K562 (cell line): ENCODE measurements around the gene RCHY1. TPM values are rescaled to one million over a fixed set of nuclear protein-coding genes. Genes with fewer than 3 reads are reported as not detected.

Experiments used
- ATAC-seq: fragments of 200-7000 bp; cut with Tn5 transposase; 3 replicates; pipeline ENCODE4 v1.9.1; 2020; ENCODE audit warnings: moderate library complexity
- BruUV-seq: library from RNA; stranded (reverse); fragments of 400-500 nt; replicated peaks from 2 replicates; lab custom pipeline; 2021; lab: Mats Ljungman, UMichigan
- CTCF ChIA-PET: fragments of 300-600 bp; formaldehyde crosslinking; extraction: SDS; loops from one replicate; lab custom pipeline; 2021; ENCODE audit warnings: low intra/inter-chr PET ratio; lab: Yijun Ruan, JAX
- POLR2A ChIA-PET: fragments of 300-600, 350-650 bp; sonication (Branson Sonifier 250); formaldehyde crosslinking; extraction: SDS; loops from one replicate; lab custom pipeline; 2021; ENCODE audit warnings: antibody characterized with exemption, inconsistent platforms; lab: Yijun Ruan, JAX
- DNase-seq, 4 experiments: peaks; one replicate each; pipeline versions ENCODE4 v3.0.0 to v3.0.0-alpha.2; 2011 to 2018; ENCODE audit warnings: low spot score in 3 of 4, mixed read lengths in 3 of 4; ENCODE audit errors: extremely low read depth in 1 of 4
- FAIRE-seq: peaks from 2 replicates; lab custom pipeline; 2011; peaks lifted over from hg19 to GRCh38; lab: Jason Lieb, UNC
- H2AFZ ChIP-seq: 2 replicates; pipeline ENCODE4 v1.6.0; 2011; ENCODE audit warnings: low read depth, low read length, control low read depth, inconsistent platforms
- H3K27ac ChIP-seq: fragments of 200-600 bp; 3 replicates; pipeline ENCODE4 v1.8.0; 2011; ENCODE audit warnings: low read depth, mild to moderate bottlenecking, control low read depth, inconsistent platforms, low read length, moderate library complexity, mixed read lengths; ENCODE audit errors: extremely low read depth
- H3K27me3 ChIP-seq, 2 experiments: fragments of 300-600 bp in 1 of 2; 2 replicates in 1 of 2; 3 replicates in 1 of 2; pipeline versions ENCODE4 v1.6.0 to v1.8.0; 2011; ENCODE audit warnings: inconsistent platforms in 2 of 2, low read length in 2 of 2, mild to moderate bottlenecking in 1 of 2, mixed read lengths in 1 of 2, moderate library complexity in 1 of 2; ENCODE audit not compliant: control insufficient read depth in 2 of 2, insufficient read depth in 2 of 2
- H3K36me3 ChIP-seq: fragments of 300-600 bp; 3 replicates; pipeline ENCODE4 v1.8.0; 2011; ENCODE audit warnings: mild to moderate bottlenecking, low read length, inconsistent platforms; ENCODE audit not compliant: control insufficient read depth, insufficient read depth
- H3K4me1 ChIP-seq, 2 experiments: fragments of 200-600 bp in 1 of 2; replicated peaks in 1 of 2; 2 replicates in 1 of 2; 3 replicates in 1 of 2; pipeline versions ENCODE4 v1.5.1 to v1.8.0; 2011; ENCODE audit warnings: inconsistent platforms in 2 of 2, low read length in 2 of 2, mild to moderate bottlenecking in 1 of 2, mixed read lengths in 1 of 2, moderate library complexity in 1 of 2; ENCODE audit not compliant: control insufficient read depth in 2 of 2, insufficient read depth in 2 of 2
- H3K4me2 ChIP-seq: 2 replicates; pipeline ENCODE4 v1.6.1; 2011; ENCODE audit warnings: low read length, control low read depth, inconsistent platforms, mixed read lengths; ENCODE audit not compliant: insufficient read depth
- H3K4me3 ChIP-seq: fragments of 200-600 bp; sonication (generic), shearing (Covaris generic); 2 replicates; pipeline ENCODE4 v1.5.1; 2016; ENCODE audit warnings: control low read depth, inconsistent platforms
- H3K79me2 ChIP-seq: fragments of 200-600 bp; 3 replicates; pipeline ENCODE4 v1.8.0; 2011; ENCODE audit warnings: low read length, inconsistent platforms; ENCODE audit not compliant: control insufficient read depth, insufficient read depth
- H3K9ac ChIP-seq, 2 experiments: 2 replicates each; pipeline versions ENCODE4 v1.6.0 to v1.6.1; 2011; ENCODE audit warnings: low read depth in 2 of 2, low read length in 2 of 2, control low read depth in 1 of 2, inconsistent platforms in 1 of 2, mild to moderate bottlenecking in 1 of 2, mixed read lengths in 1 of 2; ENCODE audit not compliant: insufficient read depth in 1 of 2
- H3K9me1 ChIP-seq: one replicate; pipeline ENCODE4 v1.6.0; 2011; ENCODE audit warnings: inconsistent platforms, mild to moderate bottlenecking, low read length, moderate library complexity; ENCODE audit not compliant: control insufficient read depth, insufficient read depth
- H3K9me3 ChIP-seq: replicated peaks from 2 replicates; pipeline ENCODE4 v1.5.1; 2011; ENCODE audit warnings: low read depth, low read length, inconsistent platforms; ENCODE audit not compliant: control insufficient read depth, insufficient read depth
- H4K20me1 ChIP-seq: replicated peaks from 2 replicates; pipeline ENCODE4 v1.6.1; 2011; ENCODE audit warnings: low read length, inconsistent platforms, mixed read lengths; ENCODE audit not compliant: control insufficient read depth, insufficient read depth
- BACH1 ChIP-seq: fragments of 200-800 bp; sonication (Bioruptor generic); IDR thresholded peaks from 2 replicates; pipeline ENCODE4 v1.6.1; 2016; ENCODE audit warnings: missing genetic modification characterization, missing compliant biosample characterization
- CBFA2T3 ChIP-seq: fragments of 450-650 bp; IDR thresholded peaks from 2 replicates; pipeline ENCODE4 v1.6.1; 2017
- ELK3 ChIP-seq: fragments of 450-650 bp; formaldehyde crosslinking; IDR thresholded peaks from 2 replicates; pipeline ENCODE4 v1.4.0; 2020; ENCODE audit warnings: mild to moderate bottlenecking
- KLF10 ChIP-seq: fragments of 250-450 bp; sonication (Bioruptor Pico); IDR thresholded peaks from 2 replicates; pipeline ENCODE4 v1.6.1; 2021; ENCODE audit warnings: matching md5 sums
- MAFK ChIP-seq: IDR thresholded peaks from 2 replicates; pipeline ENCODE4 v1.6.1; 2011; ENCODE audit warnings: low read length, improper control_type of control experiment
- PTBP1 ChIP-seq: fragments of 200-400 bp; formaldehyde crosslinking; IDR thresholded peaks from 2 replicates; pipeline ENCODE4 v1.6.1; 2017; ENCODE audit warnings: low read depth, low read length
- RNF2 ChIP-seq: sonication (generic); IDR thresholded peaks from 2 replicates; pipeline ENCODE4 v1.6.1; 2016
- SIRT6 ChIP-seq: IDR thresholded peaks from one replicate; pipeline ENCODE4 v1.6.1; 2012; ENCODE audit warnings: low read depth, mild to moderate bottlenecking, control low read depth, inconsistent platforms, low read length, moderate library complexity
- SMAD1 ChIP-seq: fragments of 150-350 bp; IDR thresholded peaks from 2 replicates; pipeline ENCODE4 v1.6.1; 2014; ENCODE audit warnings: low read length, low read depth; ENCODE audit not compliant: partially characterized antibody
- SRF ChIP-seq, 2 experiments: fragments of 250-450, 450-650 bp in 1 of 2; sonication (Bioruptor Pico) in 1 of 2; sonication (generic) in 1 of 2; formaldehyde crosslinking; IDR thresholded peaks; 2 replicates each; pipeline versions ENCODE4 v1.5.0 to v1.5.1; 2020 to 2022; ENCODE audit warnings: mild to moderate bottlenecking in 1 of 2, missing genetic modification reagents in 1 of 2
- THAP12 ChIP-seq: fragments of 250-450 bp; sonication (Bioruptor Pico); IDR thresholded peaks from 2 replicates; pipeline ENCODE4 v1.9.0; 2021; ENCODE audit warnings: mild to moderate bottlenecking, inconsistent platforms
- ZKSCAN8 ChIP-seq: fragments of 200-800 bp; sonication (Bioruptor generic); IDR thresholded peaks from 2 replicates; pipeline ENCODE4 v1.6.1; 2016; ENCODE audit warnings: missing genetic modification characterization, missing compliant biosample characterization
- ZNF133 ChIP-seq: fragments of 250-450 bp; sonication (Bioruptor Pico); IDR thresholded peaks from 2 replicates; pipeline ENCODE4 v1.4.0; 2020; ENCODE audit warnings: mild to moderate bottlenecking
- WGBS: fragments of 100-300 bp; shearing (Covaris generic); methylation state at CpG from one replicate; pipeline ENCODE4 v1.1.6; 2016; ENCODE audit warnings: low coverage, mixed read lengths; ENCODE audit not compliant: insufficient coverage; ENCODE audit errors: missing lambda C conversion rate; 5-methylcytosine and 5-hydroxymethylcytosine counted together
- in situ Hi-C: fragments of 300-500 bp; cut with MboI; formaldehyde crosslinking; loops from 4 replicates; pipeline ENCODE4 v1.15.0; 2018; ENCODE audit warnings: inconsistent platforms, mixed read lengths
- intact Hi-C: fragments of 100-400 bp; cut with micrococcal nuclease; formaldehyde crosslinking; loops from 2 replicates; pipeline ENCODE4 v1.14.2; 2022
- polyA plus RNA-seq, 8 experiments: library from polyadenylated mRNA; depleted of rRNA in 4 of 8; stranded (reverse) in 5 of 8; unstranded in 3 of 8; fragments of >200 nt; fragmentation: Nextera tagmentation in 2 of 8; fragmentation: Illumina TruSeq in 1 of 8; extraction: Ambion mirVana in 2 of 8; extraction: Trizol in 1 of 8; gene quantifications; 2 replicates each; pipeline versions ENCODE4 v1.2.1 to v1.2.3, GENCODE V29; 2011 to 2014; ENCODE audit warnings: inconsistent platforms in 1 of 8, missing spikeins in 1 of 8
- total RNA-seq, 7 experiments: library from RNA; depleted of rRNA in 6 of 7; stranded (reverse); fragments of >200 nt in 6 of 7; fragmentation: Illumina TruSeq in 2 of 7; extraction: Trizol in 2 of 7; gene quantifications; 2 replicates each; pipeline versions ENCODE4 v1.2.1 to v1.2.3, GENCODE V29; 2011 to 2021; ENCODE audit warnings: low replicate concordance in 1 of 7
- TF ChIP-seq, protein P1 (sequence below): sonication (generic); formaldehyde crosslinking; IDR thresholded peaks from 2 replicates; pipeline ENCODE4 v1.8.0; 2023; ENCODE audit warnings: mild to moderate bottlenecking, missing genetic modification reagents
- TF ChIP-seq, protein P2 (sequence below): IDR thresholded peaks from 2 replicates; pipeline ENCODE4 v1.6.1; 2016; ENCODE audit warnings: missing genetic modification characterization, missing compliant biosample characterization

RCHY1 gene
- total and polyA plus RNA-seq, 9 of the 15 experiments (the other 6 are each of a cell fraction or from before 2014, with no cell fraction given) = 27.3 to 85.1 (median 45.9) TPM

GRCh38 chr4:75549019-75549418, 34.8 kb upstream of the RCHY1 start (continued):
- no peak for TF ChIP-seq THAP12
- TF ChIP-seq SIRT6 = no peak
- TF ChIP-seq ZNF133 (CRISPR knock-in tag) = no peak
- TF ChIP-seq, all 486 proteins: peak for 0

- in situ Hi-C loops = no loop called here
- peak overlapping the region in 1 of 2 experiments; percentile 49; a peak in 2 of 4 replicates for H3K9ac ChIP-seq
- H3K36me3 ChIP-seq = 0 out of 3 replicates have a peak, but pooled peaks cover 2% of the 10 kb centered on the region
- H3K9me1 ChIP-seq = no peaks in the 10 kb centered on the region
- no peak overlapping the region for H3K4me2 ChIP-seq
- no peaks in the 10 kb centered on the region for H3K27me3 ChIP-seq
- CTCF ChIA-PET = no interaction called here
- intact Hi-C loops = no loop called here
- H2AFZ ChIP-seq = no peak overlapping the region
- DNase-seq (peak in 2 of 4 experiments; percentile 15 to 37), ATAC-seq (peak; percentile 50; the same call in 2 of the 3 replicates), FAIRE-seq (no peak)
- no peaks in the 10 kb centered on the region for H3K79me2 ChIP-seq
- no TSS peak for BruUV-seq
- no peak overlapping the region for H3K4me3 ChIP-seq
- WGBS = 52% methylated on average over 13 of the region's 15 CpGs
- H3K9me3 ChIP-seq = no peaks in the 10 kb centered on the region
- no peaks in the 10 kb centered on the region for H4K20me1 ChIP-seq
- no peak overlapping the region for H3K27ac ChIP-seq
- POLR2A ChIA-PET = no interaction called here
- no peaks in the 10 kb centered on the region; a peak in 1 of 5 replicates for H3K4me1 ChIP-seq
- TF ChIP-seq CBFA2T3 (0 out of 2 replicates have a peak, but pooled peaks have one; percentile 26), ZKSCAN8 (CRISPR knock-in tag) (no peak), MAFK (no peak), SMAD1 (no peak), ELK3 (no peak), KLF10 (CRISPR knock-in tag) (no peak), SRF (CRISPR knock-in tag; IDR thresholded peaks at IDR 0.05) (no peak), PTBP1 (no peak), RNF2 (no peak), BACH1 (tag) (no peak)
- TF ChIP-seq, protein P1, sequence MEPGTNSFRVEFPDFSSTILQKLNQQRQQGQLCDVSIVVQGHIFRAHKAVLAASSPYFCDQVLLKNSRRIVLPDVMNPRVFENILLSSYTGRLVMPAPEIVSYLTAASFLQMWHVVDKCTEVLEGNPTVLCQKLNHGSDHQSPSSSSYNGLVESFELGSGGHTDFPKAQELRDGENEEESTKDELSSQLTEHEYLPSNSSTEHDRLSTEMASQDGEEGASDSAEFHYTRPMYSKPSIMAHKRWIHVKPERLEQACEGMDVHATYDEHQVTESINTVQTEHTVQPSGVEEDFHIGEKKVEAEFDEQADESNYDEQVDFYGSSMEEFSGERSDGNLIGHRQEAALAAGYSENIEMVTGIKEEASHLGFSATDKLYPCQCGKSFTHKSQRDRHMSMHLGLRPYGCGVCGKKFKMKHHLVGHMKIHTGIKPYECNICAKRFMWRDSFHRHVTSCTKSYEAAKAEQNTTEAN (CRISPR knock-in tag) = no peak
- TF ChIP-seq, protein P2, sequence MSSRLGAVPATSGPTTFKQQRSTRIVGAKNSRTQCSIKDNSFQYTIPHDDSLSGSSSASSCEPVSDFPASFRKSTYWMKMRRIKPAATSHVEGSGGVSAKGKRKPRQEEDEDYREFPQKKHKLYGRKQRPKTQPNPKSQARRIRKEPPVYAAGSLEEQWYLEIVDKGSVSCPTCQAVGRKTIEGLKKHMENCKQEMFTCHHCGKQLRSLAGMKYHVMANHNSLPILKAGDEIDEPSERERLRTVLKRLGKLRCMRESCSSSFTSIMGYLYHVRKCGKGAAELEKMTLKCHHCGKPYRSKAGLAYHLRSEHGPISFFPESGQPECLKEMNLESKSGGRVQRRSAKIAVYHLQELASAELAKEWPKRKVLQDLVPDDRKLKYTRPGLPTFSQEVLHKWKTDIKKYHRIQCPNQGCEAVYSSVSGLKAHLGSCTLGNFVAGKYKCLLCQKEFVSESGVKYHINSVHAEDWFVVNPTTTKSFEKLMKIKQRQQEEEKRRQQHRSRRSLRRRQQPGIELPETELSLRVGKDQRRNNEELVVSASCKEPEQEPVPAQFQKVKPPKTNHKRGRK = no peak
Measured at GRCh38 chr4:75547647-75548387, 33.6 kb upstream of the RCHY1 start.
